SK-N-SH (cell line): ENCODE measurements around the gene C17orf114.

Experiments
- CTCF ChIA-PET: fragments of 300-600, 350-600 bp; formaldehyde crosslinking; extraction: SDS; loops from one replicate; lab custom pipeline; 2021; lab: Yijun Ruan, JAX
- POLR2A ChIA-PET: fragments of 350-600 bp; sonication (Branson Sonifier 250); formaldehyde crosslinking; extraction: SDS; loops from one replicate; lab custom pipeline; 2020; ENCODE audit warnings: antibody characterized with exemption, inconsistent platforms; lab: Yijun Ruan, JAX
- DNase-seq: peaks from one replicate; pipeline ENCODE4 v3.0.0; 2012
- H2AFZ ChIP-seq: fragments of 200-600 bp; sonication (generic); 2 replicates; pipeline ENCODE4 v1.8.1; 2016; ENCODE audit warnings: antibody characterized with exemption, mild to moderate bottlenecking, low read depth
- H3F3A ChIP-seq: fragments of 200-600 bp; sonication (generic); replicated peaks from 2 replicates; pipeline ENCODE3; 2016; ENCODE audit warnings: antibody characterized with exemption, mild to moderate bottlenecking; ENCODE audit not compliant: insufficient read depth
- H3K27ac ChIP-seq, 2 experiments: fragments of 200-500 bp in 1 of 2; fragments of 200-600 bp in 1 of 2; sonication (Bioruptor generic) in 1 of 2; sonication (generic), shearing (Covaris generic) in 1 of 2; 2 replicates each; pipeline versions ENCODE4 v1.5.1 to v1.6.1; 2014 to 2016; ENCODE audit warnings: low read depth in 2 of 2, inconsistent platforms in 1 of 2, low read length in 1 of 2, mild to moderate bottlenecking in 1 of 2, mixed read lengths in 1 of 2
- H3K27me3 ChIP-seq: fragments of 200-600 bp; sonication (generic), shearing (Covaris generic); 2 replicates; pipeline ENCODE4 v1.6.1; 2016; ENCODE audit warnings: mixed run types; ENCODE audit not compliant: insufficient read depth
- H3K36me3 ChIP-seq, 2 experiments: fragments of 200-500 bp in 1 of 2; fragments of 200-600 bp in 1 of 2; sonication (Bioruptor generic) in 1 of 2; sonication (generic) in 1 of 2; replicated peaks in 1 of 2; 2 replicates each; pipeline versions ENCODE3 to v1.5.1; 2014 to 2016; ENCODE audit warnings: low read length in 1 of 2, mild to moderate bottlenecking in 1 of 2; ENCODE audit not compliant: insufficient read depth in 2 of 2, control insufficient read depth in 1 of 2
- H3K4me1 ChIP-seq, 2 experiments: fragments of 200-500 bp in 1 of 2; fragments of 200-600 bp in 1 of 2; sonication (Bioruptor generic) in 1 of 2; sonication (generic), shearing (Covaris generic) in 1 of 2; 2 replicates each; pipeline versions ENCODE4 v1.5.1 to v1.6.1; 2014 to 2016; ENCODE audit warnings: low read depth in 1 of 2, low read length in 1 of 2, mixed run types in 1 of 2; ENCODE audit not compliant: insufficient read depth in 2 of 2, control insufficient read depth in 1 of 2
- H3K4me2 ChIP-seq: fragments of 200-600 bp; sonication (generic), shearing (Covaris generic); 2 replicates; pipeline ENCODE4 v1.6.1; 2017; ENCODE audit warnings: mixed run types
- H3K4me3 ChIP-seq, 2 experiments: fragments of 200-500 bp in 1 of 2; fragments of 200-600 bp in 1 of 2; sonication (Bioruptor generic) in 1 of 2; sonication (generic), shearing (Covaris generic) in 1 of 2; 2 replicates each; pipeline versions ENCODE4 v1.5.1 to v1.8.1; 2014 to 2016; ENCODE audit warnings: low read depth in 2 of 2, inconsistent platforms in 1 of 2, low read length in 1 of 2, mild to moderate bottlenecking in 1 of 2, mixed read lengths in 1 of 2, moderate library complexity in 1 of 2
- H3K79me2 ChIP-seq: fragments of 200-600 bp; sonication (generic); 2 replicates; pipeline ENCODE4 v1.8.1; 2017; ENCODE audit warnings: mild to moderate bottlenecking; ENCODE audit not compliant: insufficient read depth
- H3K9ac ChIP-seq: fragments of 200-600 bp; sonication (generic); 2 replicates; pipeline ENCODE4 v1.6.1; 2017; ENCODE audit warnings: mixed run types
- H3K9me2 ChIP-seq: fragments of 200-600 bp; sonication (generic); 2 replicates; pipeline ENCODE4 v1.6.1; 2017; ENCODE audit warnings: mixed run types
- H3K9me3 ChIP-seq: fragments of 200-600 bp; sonication (generic); 2 replicates; pipeline ENCODE4 v1.6.1; 2017; ENCODE audit warnings: mixed run types, mild to moderate bottlenecking, moderate library complexity
- H4K20me1 ChIP-seq: fragments of 200-600 bp; sonication (generic); 2 replicates; pipeline ENCODE4 v1.6.1; 2017; ENCODE audit warnings: mild to moderate bottlenecking, mixed run types; ENCODE audit not compliant: insufficient read depth
- CHD2 ChIP-seq: fragments of 150-350 bp; IDR thresholded peaks from 2 replicates; pipeline ENCODE4 v1.6.1; 2018; ENCODE audit warnings: low read length; ENCODE audit not compliant: partially characterized antibody
- ELF1 ChIP-seq: IDR thresholded peaks from 2 replicates; pipeline ENCODE4 v1.4.0; 2012
- EP300 ChIP-seq, 2 experiments: IDR thresholded peaks; 2 replicates each; pipeline versions ENCODE4 v1.4.0 to v1.6.1; 2012; ENCODE audit warnings: borderline replicate concordance in 1 of 2, low read depth in 1 of 2, low read length in 1 of 2
- GATA2 ChIP-seq: sonication (generic); formaldehyde crosslinking; IDR thresholded peaks from 2 replicates; pipeline ENCODE4 v1.5.0; 2020; ENCODE audit warnings: mild to moderate bottlenecking, missing genetic modification reagents
- MEF2A ChIP-seq: IDR thresholded peaks from 2 replicates; pipeline ENCODE4 v1.4.0; 2012; ENCODE audit warnings: low read depth, borderline replicate concordance
- RAD21 ChIP-seq: IDR thresholded peaks from 2 replicates; pipeline ENCODE4 v1.6.1; 2012; ENCODE audit warnings: mild to moderate bottlenecking, low read length
- RCOR1 ChIP-seq: fragments of 150-350 bp; IDR thresholded peaks from 2 replicates; pipeline ENCODE4 v1.6.1; 2017; ENCODE audit warnings: antibody characterized with exemption, low read length
- SMC3 ChIP-seq: IDR thresholded peaks from 2 replicates; pipeline ENCODE4 v1.6.1; 2012; ENCODE audit warnings: low read depth, low read length, improper control_type of control experiment
- TEAD4 ChIP-seq: IDR thresholded peaks from 2 replicates; pipeline ENCODE4 v1.4.0; 2012; ENCODE audit warnings: mild to moderate bottlenecking, borderline replicate concordance; ENCODE audit not compliant: insufficient read depth
- YY1 ChIP-seq: IDR thresholded peaks from 2 replicates; pipeline ENCODE4 v1.4.0; 2012; ENCODE audit warnings: low read depth, mild to moderate bottlenecking
- WGBS: methylation state at CpG from one replicate; pipeline ENCODE4 v1.1.6; 2017; ENCODE audit warnings: low lambda C conversion rate; 5-methylcytosine and 5-hydroxymethylcytosine counted together
- TF ChIP-seq, protein P1 (sequence below): IDR thresholded peaks from 2 replicates; pipeline ENCODE4; 2012
- TF ChIP-seq, protein P2 (sequence below): IDR thresholded peaks from 2 replicates; pipeline ENCODE4 v1.6.1; 2012; ENCODE audit warnings: mild to moderate bottlenecking, low read depth, low read length, moderate library complexity
- TF ChIP-seq, protein P3 (sequence below): fragments of 200-600 bp; sonication (generic); IDR thresholded peaks from 2 replicates; pipeline ENCODE4 v1.6.1; 2017; ENCODE audit warnings: antibody characterized with exemption, mild to moderate bottlenecking, moderate library complexity
- TF ChIP-seq, protein P4 (sequence below): IDR thresholded peaks from 2 replicates; pipeline ENCODE4 v1.4.0; 2012; ENCODE audit warnings: low read depth, borderline replicate concordance

The C17orf114 gene

DNA sequence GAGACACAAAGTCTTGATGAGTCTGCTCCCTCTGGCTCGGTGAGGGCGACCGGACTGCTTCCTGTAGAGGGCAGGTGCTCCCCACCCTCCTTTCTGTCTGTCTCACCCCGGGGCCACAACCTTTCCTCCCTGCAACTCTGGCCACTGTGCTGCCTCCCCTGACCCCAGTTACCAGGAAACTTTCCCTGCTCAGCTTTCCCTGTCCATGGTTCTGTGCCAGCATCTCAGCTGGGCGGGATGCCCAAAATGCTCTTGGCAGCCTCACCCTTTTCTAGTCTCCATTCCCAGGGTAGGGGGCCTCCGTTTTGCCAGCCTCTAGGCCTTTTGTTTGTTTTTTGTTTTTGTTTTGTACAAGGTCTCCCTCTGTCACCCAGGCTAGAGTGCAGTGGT is 6.2 kb upstream of the C17orf114 start:
- Histone ChIP-seq H3K4me2 (peak overlapping the region; percentile 89; the same call in 1 of the 2 replicates), H3K27me3 (no peaks in the 10 kb centered on the region), H2AFZ (no peak overlapping the region), H3K9me2 (no peaks in the 10 kb centered on the region), H4K20me1 (no peaks in the 10 kb centered on the region), H3K79me2 (peaks cover 17% of the 10 kb centered on the region; the same call in 1 of the 2 replicates), H3K4me3 (peak overlapping the region in 1 of 2 experiments; percentile 92; a peak in 1 of 4 replicates), H3K36me3 (peaks cover 6 to 9% of the 10 kb centered on the region in 2 experiments), H3K9me3 (no peaks in the 10 kb centered on the region), H3K27ac (no peak overlapping the region), H3F3A (no peaks in the 10 kb centered on the region), H3K9ac (no peak overlapping the region), H3K4me1 (peaks cover 0 to 8% of the 10 kb centered on the region in 2 experiments; a peak in 1 of 4 replicates)
- POLR2A ChIA-PET = interaction anchor here (1.6 kb wide), 1 partner anchor 18 kb away, joined by 5 read pairs; no protein-coding TSS in a partner anchor
- 80% methylated on average over 6 of the region's 6 CpGs for WGBS
- CTCF ChIA-PET = interaction anchor here (1.2 to 1.8 kb wide), 5 partner anchors 18 to 81 kb away, joined by 3 to 7 read pairs (median 4); no protein-coding TSS in a partner anchor
- TF ChIP-seq, protein P1, sequence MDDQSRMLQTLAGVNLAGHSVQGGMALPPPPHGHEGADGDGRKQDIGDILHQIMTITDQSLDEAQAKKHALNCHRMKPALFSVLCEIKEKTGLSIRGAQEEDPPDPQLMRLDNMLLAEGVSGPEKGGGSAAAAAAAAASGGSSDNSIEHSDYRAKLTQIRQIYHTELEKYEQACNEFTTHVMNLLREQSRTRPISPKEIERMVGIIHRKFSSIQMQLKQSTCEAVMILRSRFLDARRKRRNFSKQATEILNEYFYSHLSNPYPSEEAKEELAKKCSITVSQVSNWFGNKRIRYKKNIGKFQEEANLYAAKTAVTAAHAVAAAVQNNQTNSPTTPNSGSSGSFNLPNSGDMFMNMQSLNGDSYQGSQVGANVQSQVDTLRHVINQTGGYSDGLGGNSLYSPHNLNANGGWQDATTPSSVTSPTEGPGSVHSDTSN = no peak
- TF ChIP-seq, protein P2, sequence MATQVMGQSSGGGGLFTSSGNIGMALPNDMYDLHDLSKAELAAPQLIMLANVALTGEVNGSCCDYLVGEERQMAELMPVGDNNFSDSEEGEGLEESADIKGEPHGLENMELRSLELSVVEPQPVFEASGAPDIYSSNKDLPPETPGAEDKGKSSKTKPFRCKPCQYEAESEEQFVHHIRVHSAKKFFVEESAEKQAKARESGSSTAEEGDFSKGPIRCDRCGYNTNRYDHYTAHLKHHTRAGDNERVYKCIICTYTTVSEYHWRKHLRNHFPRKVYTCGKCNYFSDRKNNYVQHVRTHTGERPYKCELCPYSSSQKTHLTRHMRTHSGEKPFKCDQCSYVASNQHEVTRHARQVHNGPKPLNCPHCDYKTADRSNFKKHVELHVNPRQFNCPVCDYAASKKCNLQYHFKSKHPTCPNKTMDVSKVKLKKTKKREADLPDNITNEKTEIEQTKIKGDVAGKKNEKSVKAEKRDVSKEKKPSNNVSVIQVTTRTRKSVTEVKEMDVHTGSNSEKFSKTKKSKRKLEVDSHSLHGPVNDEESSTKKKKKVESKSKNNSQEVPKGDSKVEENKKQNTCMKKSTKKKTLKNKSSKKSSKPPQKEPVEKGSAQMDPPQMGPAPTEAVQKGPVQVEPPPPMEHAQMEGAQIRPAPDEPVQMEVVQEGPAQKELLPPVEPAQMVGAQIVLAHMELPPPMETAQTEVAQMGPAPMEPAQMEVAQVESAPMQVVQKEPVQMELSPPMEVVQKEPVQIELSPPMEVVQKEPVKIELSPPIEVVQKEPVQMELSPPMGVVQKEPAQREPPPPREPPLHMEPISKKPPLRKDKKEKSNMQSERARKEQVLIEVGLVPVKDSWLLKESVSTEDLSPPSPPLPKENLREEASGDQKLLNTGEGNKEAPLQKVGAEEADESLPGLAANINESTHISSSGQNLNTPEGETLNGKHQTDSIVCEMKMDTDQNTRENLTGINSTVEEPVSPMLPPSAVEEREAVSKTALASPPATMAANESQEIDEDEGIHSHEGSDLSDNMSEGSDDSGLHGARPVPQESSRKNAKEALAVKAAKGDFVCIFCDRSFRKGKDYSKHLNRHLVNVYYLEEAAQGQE = peak; percentile 81
- DNase-seq = no peak

DNA sequence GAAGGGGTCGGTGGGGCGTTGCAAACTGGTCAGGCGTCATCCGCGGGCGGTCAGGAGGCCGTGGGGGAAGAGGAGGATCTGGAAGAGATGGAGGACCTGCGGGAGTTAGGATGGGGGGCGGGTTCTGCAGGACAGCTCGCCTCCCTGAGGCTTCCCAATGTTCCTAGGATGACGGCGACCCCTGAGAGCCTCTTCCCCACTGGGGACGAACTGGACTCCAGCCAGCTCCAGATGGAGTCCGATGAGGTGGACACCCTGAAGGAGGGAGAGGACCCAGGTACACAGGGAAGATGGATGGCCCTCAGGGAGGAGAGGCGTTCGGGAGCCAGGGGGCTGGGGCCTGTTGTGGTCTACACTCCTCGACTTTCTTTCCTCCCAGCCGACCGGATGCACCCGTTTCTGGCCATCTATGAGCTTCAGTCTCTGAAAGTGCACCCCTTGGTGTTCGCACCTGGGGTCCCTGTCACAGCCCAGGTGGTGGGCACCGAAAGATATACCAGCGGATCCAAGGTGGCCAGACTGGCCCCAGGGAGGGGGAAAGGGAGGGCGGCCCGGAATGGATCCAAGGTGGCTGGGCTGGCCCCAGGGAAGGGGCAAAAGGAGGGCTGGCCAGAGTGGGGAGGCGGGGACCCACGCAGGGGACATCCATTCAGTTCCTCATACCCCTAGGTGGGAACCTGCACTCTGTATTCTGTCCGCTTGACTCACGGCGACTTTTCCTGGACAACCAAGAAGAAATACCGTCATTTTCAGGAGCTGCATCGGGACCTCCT is 5.7 kb upstream of the C17orf114 start:
- H3K9ac ChIP-seq = peak overlapping the region; percentile 84; the same call in 1 of the 2 replicates
- H3K27me3 ChIP-seq = no peaks in the 10 kb centered on the region
- H3K79me2 ChIP-seq = peaks cover 17% of the 10 kb centered on the region; the same call in 1 of the 2 replicates
- no peak overlapping the region; the same call in 1 of the 2 replicates for H2AFZ ChIP-seq
- no peak overlapping the region for H3K27ac ChIP-seq
- ChIA-PET POLR2A (interaction anchor here (1.2 to 1.6 kb wide), 2 partner anchors 15 to 18 kb away, joined by 4 to 5 read pairs; no protein-coding TSS in a partner anchor), CTCF (interaction anchor here (1.2 to 1.8 kb wide), 7 partner anchors 11 to 101 kb away, joined by 3 to 7 read pairs (median 4); no protein-coding TSS in a partner anchor)
- H3K4me2 ChIP-seq = peak overlapping the region; percentile 89
- peaks cover 5 to 6% of the 10 kb centered on the region in 2 experiments for H3K36me3 ChIP-seq
- H3K9me2 ChIP-seq = no peaks in the 10 kb centered on the region
- DNase-seq = peak; percentile 70
- WGBS = 37% methylated on average over 26 of the region's 32 CpGs
- H3K4me3 ChIP-seq = peak overlapping the region; percentile 63 to 92
- H3K9me3 ChIP-seq = no peaks in the 10 kb centered on the region
- H4K20me1 ChIP-seq = no peaks in the 10 kb centered on the region
- peaks cover 0 to 8% of the 10 kb centered on the region in 2 experiments; a peak in 1 of 4 replicates for H3K4me1 ChIP-seq
- H3F3A ChIP-seq = no peaks in the 10 kb centered on the region
- TF ChIP-seq, protein P1 = no peak
- TF ChIP-seq GATA2 (CRISPR knock-in tag) = no peak
- TF ChIP-seq, protein P3, sequence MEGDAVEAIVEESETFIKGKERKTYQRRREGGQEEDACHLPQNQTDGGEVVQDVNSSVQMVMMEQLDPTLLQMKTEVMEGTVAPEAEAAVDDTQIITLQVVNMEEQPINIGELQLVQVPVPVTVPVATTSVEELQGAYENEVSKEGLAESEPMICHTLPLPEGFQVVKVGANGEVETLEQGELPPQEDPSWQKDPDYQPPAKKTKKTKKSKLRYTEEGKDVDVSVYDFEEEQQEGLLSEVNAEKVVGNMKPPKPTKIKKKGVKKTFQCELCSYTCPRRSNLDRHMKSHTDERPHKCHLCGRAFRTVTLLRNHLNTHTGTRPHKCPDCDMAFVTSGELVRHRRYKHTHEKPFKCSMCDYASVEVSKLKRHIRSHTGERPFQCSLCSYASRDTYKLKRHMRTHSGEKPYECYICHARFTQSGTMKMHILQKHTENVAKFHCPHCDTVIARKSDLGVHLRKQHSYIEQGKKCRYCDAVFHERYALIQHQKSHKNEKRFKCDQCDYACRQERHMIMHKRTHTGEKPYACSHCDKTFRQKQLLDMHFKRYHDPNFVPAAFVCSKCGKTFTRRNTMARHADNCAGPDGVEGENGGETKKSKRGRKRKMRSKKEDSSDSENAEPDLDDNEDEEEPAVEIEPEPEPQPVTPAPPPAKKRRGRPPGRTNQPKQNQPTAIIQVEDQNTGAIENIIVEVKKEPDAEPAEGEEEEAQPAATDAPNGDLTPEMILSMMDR = no peak
- TF ChIP-seq RCOR1 = no peak
- no peak for TF ChIP-seq EP300 (IDR thresholded peaks at IDR 0.05; ENCODE audit: borderline replicate concordance in 1 of 2, low read depth in 1 of 2, low read length in 1 of 2)
- no peak for TF ChIP-seq RAD21
- TF ChIP-seq, protein P4, sequence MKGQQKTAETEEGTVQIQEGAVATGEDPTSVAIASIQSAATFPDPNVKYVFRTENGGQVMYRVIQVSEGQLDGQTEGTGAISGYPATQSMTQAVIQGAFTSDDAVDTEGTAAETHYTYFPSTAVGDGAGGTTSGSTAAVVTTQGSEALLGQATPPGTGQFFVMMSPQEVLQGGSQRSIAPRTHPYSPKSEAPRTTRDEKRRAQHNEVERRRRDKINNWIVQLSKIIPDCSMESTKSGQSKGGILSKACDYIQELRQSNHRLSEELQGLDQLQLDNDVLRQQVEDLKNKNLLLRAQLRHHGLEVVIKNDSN = no peak
- no peak for TF ChIP-seq CHD2
- no peak for TF ChIP-seq MEF2A
- TF ChIP-seq ELF1 = no peak
- no peak for TF ChIP-seq TEAD4
- TF ChIP-seq YY1 = no peak
- TF ChIP-seq SMC3 = no peak
